Tibial nerve (tissue), 4 donors: ENCODE data around the gene KLHDC10. TPM values are rescaled to one million over a fixed set of nuclear protein-coding genes. Genes with fewer than 3 reads are reported as not detected.

Experiments used
- DNase-seq, 2 donors: peaks; one replicate each; pipeline ENCODE4 v3.0.0-alpha.2; 2019; ENCODE audit warnings: low spot score in 2 of 2
- H3K27ac ChIP-seq, 4 donors: fragments of 200-600 bp; sonication (generic) in 3 of 4; one replicate each; pipeline ENCODE4 v1.5.1; 2017 to 2019; ENCODE audit warnings: mild to moderate bottlenecking in 1 of 4
- H3K27me3 ChIP-seq, 2 donors: fragments of 200-600 bp; sonication (generic) in 1 of 2; one replicate each; pipeline versions ENCODE4 v1.5.1 to v1.6.0; 2017 to 2019
- H3K36me3 ChIP-seq, 3 donors: fragments of 200-600 bp; sonication (generic); one replicate each; pipeline ENCODE4 v1.5.1; 2018 to 2019
- H3K4me1 ChIP-seq, 4 donors: fragments of 200-600 bp; sonication (generic) in 3 of 4; one replicate each; pipeline ENCODE4 v1.5.1; 2017 to 2019
- H3K4me3 ChIP-seq, 4 donors: fragments of 200-600 bp; sonication (generic) in 3 of 4; one replicate each; pipeline ENCODE4 v1.5.1; 2017 to 2019; ENCODE audit warnings: mild to moderate bottlenecking in 1 of 4, moderate library complexity in 1 of 4
- H3K9me3 ChIP-seq, 4 donors: fragments of 200-600 bp; sonication (generic) in 3 of 4; one replicate each; pipeline ENCODE4 v1.5.1; 2017 to 2019
- EP300 ChIP-seq, 2 donors: sonication (generic); formaldehyde crosslinking; IDR thresholded peaks; one replicate each; pipeline ENCODE4 v1.6.1; 2017; ENCODE audit warnings: antibody characterized with exemption in 2 of 2, mild to moderate bottlenecking in 1 of 2
- POLR2A ChIP-seq, 2 donors: fragments of 450-650 bp; IDR thresholded peaks; one replicate each; pipeline ENCODE4 v1.6.1; 2017; ENCODE audit warnings: antibody characterized with exemption in 2 of 2, mild to moderate bottlenecking in 2 of 2, moderate library complexity in 2 of 2
- WGBS, 2 donors: methylation state at CpG; one replicate each; pipeline ENCODE4 v1.1.5; 2018; 5-methylcytosine and 5-hydroxymethylcytosine counted together
- total RNA-seq, 4 donors: library from RNA; depleted of rRNA; stranded (reverse); fragments of >200 nt; gene quantifications; one replicate each; pipeline ENCODE4 v1.1.0, GENCODE V29; 2016
- TF ChIP-seq, protein P1 (sequence below), 5 experiments: fragments of 200-600 bp in 3 of 5; fragments of 450-650 bp in 2 of 5; sonication (generic) in 3 of 5; IDR thresholded peaks; one replicate each; pipeline ENCODE4 v1.5.1; 2016 to 2019; ENCODE audit warnings: antibody characterized with exemption in 5 of 5, mild to moderate bottlenecking in 3 of 5, moderate library complexity in 2 of 5

Gene KLHDC10
- total RNA-seq, 4 donors from 2014 or later: 19.0 to 30.8 (median 21.4) TPM

DNA sequence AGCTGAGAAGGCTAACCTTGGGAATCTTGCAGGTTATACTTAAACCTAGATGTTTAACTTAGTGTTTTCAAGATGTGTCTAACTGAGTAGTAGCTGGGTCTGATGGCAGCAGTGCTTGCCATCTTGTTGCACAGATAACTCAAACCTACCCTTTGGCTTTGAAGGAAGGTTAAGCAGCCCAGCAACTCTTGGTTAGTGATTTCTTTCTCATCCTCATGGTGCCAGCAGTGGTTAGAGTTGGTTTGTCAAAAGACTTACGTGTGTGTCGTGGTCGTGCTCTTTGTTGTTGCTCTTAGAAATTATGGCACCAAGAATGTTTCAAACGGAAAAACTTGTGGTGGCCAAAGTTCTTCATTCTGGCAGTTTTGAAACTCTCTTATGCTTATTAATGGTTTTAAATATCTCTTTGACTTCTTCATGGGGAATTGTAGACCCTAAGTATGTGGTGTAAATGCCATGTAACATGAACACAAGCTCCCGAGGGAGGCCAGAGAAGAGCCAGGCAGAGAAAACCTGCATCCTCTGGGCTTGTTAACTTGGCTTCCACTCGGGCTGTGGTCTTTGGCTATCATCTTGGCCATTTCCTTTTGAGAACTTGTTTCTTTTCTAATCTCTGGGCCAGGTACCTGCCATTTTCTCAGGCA, 61.0 kb downstream of the KLHDC10 start:
- WGBS, 2 donors: 91 to 92% methylated on average over 6 of the region's 6 CpGs
- Histone ChIP-seq H3K36me3 (peaks cover 0 to 89% (median 3%) of the 10 kb centered on the region in 3 donors), H3K27me3 (no peaks in the 10 kb centered on the region), H3K4me3 (no peak overlapping the region), H3K9me3 (no peaks in the 10 kb centered on the region), H3K27ac (no peak overlapping the region), H3K4me1 (peaks cover 0 to 12% (median 3%) of the 10 kb centered on the region in 4 donors)
- TF ChIP-seq POLR2A (IDR thresholded peaks at IDR 0.05) (no peak), EP300 (IDR thresholded peaks at IDR 0.05) (no peak)
- TF ChIP-seq, protein P1, sequence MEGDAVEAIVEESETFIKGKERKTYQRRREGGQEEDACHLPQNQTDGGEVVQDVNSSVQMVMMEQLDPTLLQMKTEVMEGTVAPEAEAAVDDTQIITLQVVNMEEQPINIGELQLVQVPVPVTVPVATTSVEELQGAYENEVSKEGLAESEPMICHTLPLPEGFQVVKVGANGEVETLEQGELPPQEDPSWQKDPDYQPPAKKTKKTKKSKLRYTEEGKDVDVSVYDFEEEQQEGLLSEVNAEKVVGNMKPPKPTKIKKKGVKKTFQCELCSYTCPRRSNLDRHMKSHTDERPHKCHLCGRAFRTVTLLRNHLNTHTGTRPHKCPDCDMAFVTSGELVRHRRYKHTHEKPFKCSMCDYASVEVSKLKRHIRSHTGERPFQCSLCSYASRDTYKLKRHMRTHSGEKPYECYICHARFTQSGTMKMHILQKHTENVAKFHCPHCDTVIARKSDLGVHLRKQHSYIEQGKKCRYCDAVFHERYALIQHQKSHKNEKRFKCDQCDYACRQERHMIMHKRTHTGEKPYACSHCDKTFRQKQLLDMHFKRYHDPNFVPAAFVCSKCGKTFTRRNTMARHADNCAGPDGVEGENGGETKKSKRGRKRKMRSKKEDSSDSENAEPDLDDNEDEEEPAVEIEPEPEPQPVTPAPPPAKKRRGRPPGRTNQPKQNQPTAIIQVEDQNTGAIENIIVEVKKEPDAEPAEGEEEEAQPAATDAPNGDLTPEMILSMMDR (IDR thresholded peaks at IDR 0.05): no peak
- DNase-seq: no peak

DNA sequence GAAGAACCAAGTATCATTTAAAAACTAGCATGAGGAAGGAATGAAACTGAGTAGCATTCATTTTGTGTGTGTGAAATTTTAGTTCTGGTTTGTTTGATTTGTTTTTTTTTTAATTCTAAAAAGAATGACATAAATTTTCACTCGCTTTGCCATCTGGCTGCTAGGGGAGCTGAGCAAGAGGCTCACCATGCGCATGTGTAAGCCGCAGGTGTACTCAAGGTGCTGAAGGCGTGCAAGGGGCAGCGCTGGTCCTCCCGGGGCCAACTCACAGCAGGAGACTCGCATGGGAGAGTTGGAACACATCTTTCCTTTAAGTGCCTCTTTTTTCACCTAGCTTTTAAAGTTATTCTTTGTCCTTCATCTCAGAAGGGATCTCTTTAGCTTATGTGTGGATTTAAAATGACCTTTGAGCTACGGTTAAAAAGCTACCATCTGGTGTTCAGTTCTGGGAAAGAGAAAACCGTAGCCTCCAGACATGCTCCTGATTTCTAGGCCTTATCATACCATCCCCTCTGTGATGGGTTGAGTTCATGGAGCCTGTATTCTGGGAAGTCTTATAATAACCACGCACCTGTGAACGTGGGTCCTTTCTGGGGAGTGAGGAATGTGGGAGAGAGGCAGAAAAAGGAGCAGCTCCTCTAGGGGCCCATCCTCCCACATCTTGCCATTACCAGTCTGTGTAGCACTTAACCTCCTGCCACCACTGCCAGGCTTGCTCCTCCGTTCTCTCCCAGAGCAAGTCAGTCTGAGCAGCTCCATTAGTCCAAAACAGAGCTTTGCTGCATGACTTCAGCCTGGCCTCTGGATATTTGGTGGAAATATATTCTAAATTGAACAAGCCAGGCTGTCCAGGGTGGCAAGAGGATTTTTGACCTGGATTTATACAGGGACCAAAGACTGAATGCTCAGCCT, 61.9 kb downstream of the KLHDC10 start:
- no peaks in the 10 kb centered on the region for H3K9me3 ChIP-seq
- no peak overlapping the region for H3K4me3 ChIP-seq
- H3K27ac ChIP-seq: no peak overlapping the region
- peaks cover 0 to 8% (median 3%) of the 10 kb centered on the region in 4 donors for H3K4me1 ChIP-seq
- TF ChIP-seq, protein P1 (IDR thresholded peaks at IDR 0.05): no peak
- TF ChIP-seq EP300 (IDR thresholded peaks at IDR 0.05): no peak
- TF ChIP-seq POLR2A (IDR thresholded peaks at IDR 0.05): no peak
- H3K36me3 ChIP-seq: peaks cover 0 to 89% (median 3%) of the 10 kb centered on the region in 3 donors
- no peak for DNase-seq
- 90 to 93% methylated on average over 12 of the region's 12 CpGs for WGBS, 2 donors
- no peaks in the 10 kb centered on the region for H3K27me3 ChIP-seq

DNA sequence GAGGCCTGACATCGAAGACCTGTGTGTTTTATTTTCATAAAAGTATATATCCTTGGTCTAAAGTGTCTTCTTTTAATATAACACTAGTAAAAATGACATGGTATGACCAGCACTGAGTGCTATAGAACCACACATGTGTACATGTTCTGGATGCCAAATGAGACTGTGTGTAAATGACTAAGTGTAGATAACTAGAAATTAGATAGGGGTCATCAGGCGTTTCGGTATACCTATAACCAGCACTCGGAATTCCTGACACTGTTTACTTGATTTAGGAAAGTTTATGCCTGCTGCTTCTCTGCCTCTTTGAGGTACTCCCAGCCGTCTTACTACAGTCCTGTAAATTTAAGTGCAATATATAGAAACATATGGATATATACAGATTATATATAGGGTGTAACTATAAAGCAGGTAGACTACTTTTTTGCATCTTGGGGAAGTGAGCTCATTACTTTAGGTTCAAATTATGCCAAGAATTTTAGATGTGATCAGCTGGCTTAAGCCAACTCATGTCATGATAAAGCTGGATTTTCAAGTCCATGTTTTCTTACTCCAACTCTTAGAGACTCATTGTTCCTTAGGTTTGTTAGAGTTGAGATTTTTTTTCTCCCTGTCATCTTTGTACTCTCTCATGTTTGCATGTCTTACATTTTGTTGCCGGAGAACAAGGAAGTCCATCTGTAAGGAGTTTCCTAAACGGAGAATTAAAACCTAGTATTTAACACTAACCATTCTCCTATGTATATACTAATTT, 62.9 kb downstream of the KLHDC10 start:
- DNase-seq: no peak
- H3K9me3 ChIP-seq: no peaks in the 10 kb centered on the region
- TF ChIP-seq, protein P1 (IDR thresholded peaks at IDR 0.05): no peak
- TF ChIP-seq EP300 (IDR thresholded peaks at IDR 0.05) (no peak), POLR2A (IDR thresholded peaks at IDR 0.05) (no peak)
- no peak overlapping the region for H3K27ac ChIP-seq
- H3K4me1 ChIP-seq: no peaks in the 10 kb centered on the region
- H3K36me3 ChIP-seq: peaks cover 0 to 94% (median 3%) of the 10 kb centered on the region in 3 donors
- H3K4me3 ChIP-seq: no peak overlapping the region
- H3K27me3 ChIP-seq: no peaks in the 10 kb centered on the region
- WGBS, 2 donors: 88% methylated on average over 7 of the region's 7 CpGs

GRCh38 chr7:130134106-130134636, 63.8 kb downstream of the KLHDC10 start:
- H3K4me3 ChIP-seq: no peak overlapping the region
- no peaks in the 10 kb centered on the region for H3K27me3 ChIP-seq
- H3K4me1 ChIP-seq: no peaks in the 10 kb centered on the region
- no peak overlapping the region for H3K27ac ChIP-seq
- peaks cover 0 to 87% (median 3%) of the 10 kb centered on the region in 3 donors for H3K36me3 ChIP-seq
- DNase-seq: no peak
- TF ChIP-seq, protein P1 (IDR thresholded peaks at IDR 0.05): no peak
- TF ChIP-seq EP300 (IDR thresholded peaks at IDR 0.05) (no peak), POLR2A (IDR thresholded peaks at IDR 0.05) (no peak)
- 90% methylated on average over 4 of the region's 4 CpGs for WGBS, 2 donors
- H3K9me3 ChIP-seq: no peaks in the 10 kb centered on the region
